ENCODE data around the gene THBS4.

DNA sequence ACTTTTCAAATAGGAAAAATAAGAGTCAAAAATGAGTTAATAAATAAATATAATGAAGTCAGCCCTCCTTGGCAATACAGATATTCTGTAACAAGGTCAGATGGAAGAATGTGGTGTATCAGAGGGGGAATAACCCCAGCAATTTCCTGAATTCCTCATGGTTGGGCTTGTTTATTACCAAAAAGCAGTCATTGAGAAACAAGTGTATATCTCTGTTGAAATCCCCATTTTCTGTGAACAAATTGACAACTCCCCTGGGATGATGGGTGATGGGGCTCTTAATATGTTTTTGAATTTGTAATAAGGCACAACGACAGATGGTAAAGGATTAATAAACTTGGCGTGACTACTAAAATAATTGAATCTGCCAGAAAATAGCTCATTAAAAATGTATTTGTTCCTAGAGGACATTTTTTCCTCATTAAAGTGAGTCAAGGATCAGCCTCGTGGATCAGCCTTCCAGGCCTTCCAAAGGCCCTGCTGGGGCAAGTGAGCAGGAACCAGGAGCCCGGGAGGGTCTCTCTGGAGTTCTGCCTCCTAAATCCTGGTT lies 34.2 kb downstream of the THBS4 start:
- TF ChIP-seq POLR2AphosphoS5 (IDR thresholded peaks at IDR 0.05): no peak
- TF ChIP-seq, protein P1, sequence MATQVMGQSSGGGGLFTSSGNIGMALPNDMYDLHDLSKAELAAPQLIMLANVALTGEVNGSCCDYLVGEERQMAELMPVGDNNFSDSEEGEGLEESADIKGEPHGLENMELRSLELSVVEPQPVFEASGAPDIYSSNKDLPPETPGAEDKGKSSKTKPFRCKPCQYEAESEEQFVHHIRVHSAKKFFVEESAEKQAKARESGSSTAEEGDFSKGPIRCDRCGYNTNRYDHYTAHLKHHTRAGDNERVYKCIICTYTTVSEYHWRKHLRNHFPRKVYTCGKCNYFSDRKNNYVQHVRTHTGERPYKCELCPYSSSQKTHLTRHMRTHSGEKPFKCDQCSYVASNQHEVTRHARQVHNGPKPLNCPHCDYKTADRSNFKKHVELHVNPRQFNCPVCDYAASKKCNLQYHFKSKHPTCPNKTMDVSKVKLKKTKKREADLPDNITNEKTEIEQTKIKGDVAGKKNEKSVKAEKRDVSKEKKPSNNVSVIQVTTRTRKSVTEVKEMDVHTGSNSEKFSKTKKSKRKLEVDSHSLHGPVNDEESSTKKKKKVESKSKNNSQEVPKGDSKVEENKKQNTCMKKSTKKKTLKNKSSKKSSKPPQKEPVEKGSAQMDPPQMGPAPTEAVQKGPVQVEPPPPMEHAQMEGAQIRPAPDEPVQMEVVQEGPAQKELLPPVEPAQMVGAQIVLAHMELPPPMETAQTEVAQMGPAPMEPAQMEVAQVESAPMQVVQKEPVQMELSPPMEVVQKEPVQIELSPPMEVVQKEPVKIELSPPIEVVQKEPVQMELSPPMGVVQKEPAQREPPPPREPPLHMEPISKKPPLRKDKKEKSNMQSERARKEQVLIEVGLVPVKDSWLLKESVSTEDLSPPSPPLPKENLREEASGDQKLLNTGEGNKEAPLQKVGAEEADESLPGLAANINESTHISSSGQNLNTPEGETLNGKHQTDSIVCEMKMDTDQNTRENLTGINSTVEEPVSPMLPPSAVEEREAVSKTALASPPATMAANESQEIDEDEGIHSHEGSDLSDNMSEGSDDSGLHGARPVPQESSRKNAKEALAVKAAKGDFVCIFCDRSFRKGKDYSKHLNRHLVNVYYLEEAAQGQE (IDR thresholded peaks at IDR 0.05; ENCODE audit: borderline replicate concordance): no peak
- TF ChIP-seq, protein P2, sequence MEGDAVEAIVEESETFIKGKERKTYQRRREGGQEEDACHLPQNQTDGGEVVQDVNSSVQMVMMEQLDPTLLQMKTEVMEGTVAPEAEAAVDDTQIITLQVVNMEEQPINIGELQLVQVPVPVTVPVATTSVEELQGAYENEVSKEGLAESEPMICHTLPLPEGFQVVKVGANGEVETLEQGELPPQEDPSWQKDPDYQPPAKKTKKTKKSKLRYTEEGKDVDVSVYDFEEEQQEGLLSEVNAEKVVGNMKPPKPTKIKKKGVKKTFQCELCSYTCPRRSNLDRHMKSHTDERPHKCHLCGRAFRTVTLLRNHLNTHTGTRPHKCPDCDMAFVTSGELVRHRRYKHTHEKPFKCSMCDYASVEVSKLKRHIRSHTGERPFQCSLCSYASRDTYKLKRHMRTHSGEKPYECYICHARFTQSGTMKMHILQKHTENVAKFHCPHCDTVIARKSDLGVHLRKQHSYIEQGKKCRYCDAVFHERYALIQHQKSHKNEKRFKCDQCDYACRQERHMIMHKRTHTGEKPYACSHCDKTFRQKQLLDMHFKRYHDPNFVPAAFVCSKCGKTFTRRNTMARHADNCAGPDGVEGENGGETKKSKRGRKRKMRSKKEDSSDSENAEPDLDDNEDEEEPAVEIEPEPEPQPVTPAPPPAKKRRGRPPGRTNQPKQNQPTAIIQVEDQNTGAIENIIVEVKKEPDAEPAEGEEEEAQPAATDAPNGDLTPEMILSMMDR (IDR thresholded peaks at IDR 0.05; ENCODE audit: poor library complexity, severe bottlenecking): no peak
- TF ChIP-seq RAD21 (conservative IDR thresholded peaks at IDR 0.05): no peak
